ENCODE measurements around the gene CLK1. TPM values are rescaled to one million over a fixed set of nuclear protein-coding genes. Genes with fewer than 3 reads are reported as not detected.

The CLK1 gene
- total and polyA plus RNA-seq, 2 donors (not counting 3 experiments of a cell fraction or from before 2014, with no cell fraction given) = 61.4 to 92.4 TPM

DNA sequence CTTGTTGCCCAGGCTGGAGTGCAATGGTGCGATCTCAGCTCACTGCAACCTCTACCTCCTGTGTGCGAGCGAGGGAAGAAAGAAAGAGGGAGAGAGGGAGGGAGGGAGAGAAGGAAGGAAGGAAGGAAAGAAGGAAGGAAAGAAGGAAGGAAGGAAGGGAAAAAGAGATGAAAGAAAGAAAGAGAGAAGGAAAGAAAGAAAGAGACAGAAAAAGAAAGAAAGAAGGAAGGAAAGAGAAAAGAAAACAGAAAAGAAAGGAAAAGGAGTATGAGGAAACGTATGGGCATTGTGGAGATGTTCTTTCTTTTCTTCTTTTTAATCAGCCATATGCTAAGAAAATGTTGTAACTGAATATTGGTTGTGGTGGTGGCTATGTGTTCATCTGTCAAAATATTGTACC, 16.5 kb downstream of the CLK1 start:
- CTCF ChIA-PET = interaction anchor here (1.0 to 1.5 kb wide), 2 partner anchors 8 to 21 kb away, joined by 3 to 4 read pairs; no protein-coding TSS in a partner anchor
- FAIRE-seq (no peak), DNase-seq (ENCODE audit: low read depth, low spot score) (no peak)
- Histone ChIP-seq H2AFZ (ENCODE audit: low read depth, low read length) (no peak overlapping the region), H3K4me1 (ENCODE audit: control insufficient read depth, extremely low read depth, insufficient read depth, low read length) (no peaks in the 10 kb centered on the region), H3K79me2 (ENCODE audit: control insufficient read depth, insufficient read depth, low read length) (no peaks in the 10 kb centered on the region), H3K27ac (ENCODE audit: insufficient read depth, low read depth, low read length) (no peak overlapping the region), H3K4me2 (ENCODE audit: insufficient read depth, low read length) (no peak overlapping the region), H4K20me1 (replicated peaks; ENCODE audit: control insufficient read depth, extremely low read depth, insufficient read depth, low read length) (peaks cover 3% of the 10 kb centered on the region), H3K27me3 (ENCODE audit: control insufficient read depth in 2 of 2, insufficient read depth in 2 of 2, low read length in 2 of 2) (no peaks in the 10 kb centered on the region), H3K36me3 (ENCODE audit: control insufficient read depth in 2 of 2, extremely low read depth in 1 of 2, insufficient read depth in 2 of 2, low read length in 2 of 2) (peaks cover 10 to 14% of the 10 kb centered on the region in 2 experiments), H3K9me3 (replicated peaks; ENCODE audit: control insufficient read depth, insufficient read depth, low read length) (no peaks in the 10 kb centered on the region), H3K9me1 (replicated peaks; ENCODE audit: control insufficient read depth, extremely low read depth, insufficient read depth, low read length) (no peaks in the 10 kb centered on the region), H3K9ac (replicated peaks; ENCODE audit: extremely low read depth, insufficient read depth, low read length) (no peak overlapping the region), H3K4me3 (replicated peaks in 1 of 3; ENCODE audit: insufficient read depth in 1 of 3, low read depth in 1 of 3, low read length in 3 of 3) (no peak overlapping the region)
- dilution Hi-C loops (cut with MboI; ENCODE audit: extremely low pct_ligation_motif_present, low sequenced_read_pairs) = no loop called here
- TF ChIP-seq GATA2 (IDR thresholded peaks at IDR 0.05; ENCODE audit: insufficient read depth, insufficient read length, low read depth, low read length) (no peak), POLR2A (IDR thresholded peaks at IDR 0.05; ENCODE audit: low read depth, low read length) (no peak), MYC (IDR thresholded peaks at IDR 0.05; ENCODE audit: low read depth, low read length) (no peak), JUN (IDR thresholded peaks at IDR 0.05; ENCODE audit: borderline replicate concordance, insufficient read depth, insufficient read length, low read depth) (no peak), EZH2 (IDR thresholded peaks at IDR 0.05; ENCODE audit: borderline replicate concordance, low read depth, low read length, severe bottlenecking) (no peak), POLR2AphosphoS5 (IDR thresholded peaks at IDR 0.05; ENCODE audit: insufficient read depth, low read depth, low read length) (no peak), FOS (IDR thresholded peaks at IDR 0.05; ENCODE audit: borderline replicate concordance, insufficient read depth, low read length) (no peak)
- TF ChIP-seq, protein P1, sequence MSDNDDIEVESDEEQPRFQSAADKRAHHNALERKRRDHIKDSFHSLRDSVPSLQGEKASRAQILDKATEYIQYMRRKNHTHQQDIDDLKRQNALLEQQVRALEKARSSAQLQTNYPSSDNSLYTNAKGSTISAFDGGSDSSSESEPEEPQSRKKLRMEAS (IDR thresholded peaks at IDR 0.05; ENCODE audit: insufficient read depth, insufficient read length) = no peak
- TF ChIP-seq, protein P2, sequence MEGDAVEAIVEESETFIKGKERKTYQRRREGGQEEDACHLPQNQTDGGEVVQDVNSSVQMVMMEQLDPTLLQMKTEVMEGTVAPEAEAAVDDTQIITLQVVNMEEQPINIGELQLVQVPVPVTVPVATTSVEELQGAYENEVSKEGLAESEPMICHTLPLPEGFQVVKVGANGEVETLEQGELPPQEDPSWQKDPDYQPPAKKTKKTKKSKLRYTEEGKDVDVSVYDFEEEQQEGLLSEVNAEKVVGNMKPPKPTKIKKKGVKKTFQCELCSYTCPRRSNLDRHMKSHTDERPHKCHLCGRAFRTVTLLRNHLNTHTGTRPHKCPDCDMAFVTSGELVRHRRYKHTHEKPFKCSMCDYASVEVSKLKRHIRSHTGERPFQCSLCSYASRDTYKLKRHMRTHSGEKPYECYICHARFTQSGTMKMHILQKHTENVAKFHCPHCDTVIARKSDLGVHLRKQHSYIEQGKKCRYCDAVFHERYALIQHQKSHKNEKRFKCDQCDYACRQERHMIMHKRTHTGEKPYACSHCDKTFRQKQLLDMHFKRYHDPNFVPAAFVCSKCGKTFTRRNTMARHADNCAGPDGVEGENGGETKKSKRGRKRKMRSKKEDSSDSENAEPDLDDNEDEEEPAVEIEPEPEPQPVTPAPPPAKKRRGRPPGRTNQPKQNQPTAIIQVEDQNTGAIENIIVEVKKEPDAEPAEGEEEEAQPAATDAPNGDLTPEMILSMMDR (IDR thresholded peaks at IDR 0.05; ENCODE audit: extremely low read depth in 1 of 2, insufficient read depth in 1 of 2, low read depth in 1 of 2, low read length in 2 of 2) = no peak
- POLR2A ChIA-PET = no interaction called here
- no TSS peak for BruUV-seq (replicated peaks)
- intact Hi-C loops (cut with micrococcal nuclease) = no loop called here

Measured in endothelial cell of umbilical vein (primary cell).